DND-41 (cell line): ENCODE data around the gene SEMA4C.

Experiments
- ATAC-seq: fragments of 200-7000 bp; cut with Tn5 transposase; 3 replicates; pipeline ENCODE4 v1.9.1; 2021; ENCODE audit warnings: low read depth; ENCODE audit not compliant: insufficient read depth
- DNase-seq: peaks from one replicate; pipeline ENCODE4 v3.0.0-alpha.2; 2020
- H2AFZ ChIP-seq: 2 replicates; pipeline ENCODE4 v1.6.0; 2012; ENCODE audit warnings: low read depth, low read length
- H3K27ac ChIP-seq: 2 replicates; pipeline ENCODE4 v1.5.1; 2012; ENCODE audit warnings: low read length, inconsistent platforms
- H3K27me3 ChIP-seq: fragments of 200-600 bp; sonication (generic); 2 replicates; pipeline ENCODE4 v1.6.0; 2012; ENCODE audit warnings: low read length, mild to moderate bottlenecking, inconsistent platforms; ENCODE audit not compliant: insufficient read depth, poor library complexity
- H3K36me3 ChIP-seq: 2 replicates; pipeline ENCODE4 v1.5.1; 2012; ENCODE audit warnings: low read length, inconsistent platforms; ENCODE audit not compliant: insufficient read depth
- H3K4me1 ChIP-seq: 2 replicates; pipeline ENCODE4 v1.5.1; 2012; ENCODE audit warnings: mild to moderate bottlenecking, low read length; ENCODE audit not compliant: insufficient read depth
- H3K4me2 ChIP-seq: 2 replicates; pipeline ENCODE4 v1.6.0; 2012; ENCODE audit warnings: mild to moderate bottlenecking, moderate library complexity, low read length, inconsistent platforms; ENCODE audit not compliant: insufficient read depth
- H3K4me3 ChIP-seq, 2 experiments: fragments of 200-600 bp in 1 of 2; shearing (Covaris generic) in 1 of 2; 2 replicates each; pipeline ENCODE4 v1.5.1; 2012 to 2016; ENCODE audit warnings: inconsistent platforms in 2 of 2, low read length in 2 of 2, mild to moderate bottlenecking in 2 of 2, low read depth in 1 of 2, moderate library complexity in 1 of 2
- H3K79me2 ChIP-seq: 2 replicates; pipeline ENCODE4 v1.6.0; 2012; ENCODE audit warnings: low read length, inconsistent platforms; ENCODE audit not compliant: insufficient read depth
- H3K9ac ChIP-seq: 2 replicates; pipeline ENCODE4 v1.6.0; 2012; ENCODE audit warnings: low read depth, mild to moderate bottlenecking, inconsistent platforms, low read length, moderate library complexity
- H3K9me3 ChIP-seq: 2 replicates; pipeline ENCODE4 v1.5.1; 2012; ENCODE audit warnings: low read length, moderate library complexity, mild to moderate bottlenecking, inconsistent platforms; ENCODE audit not compliant: insufficient read depth, severe bottlenecking
- H4K20me1 ChIP-seq: 2 replicates; pipeline ENCODE4 v1.6.0; 2012; ENCODE audit warnings: low read length; ENCODE audit not compliant: insufficient read depth
- CTCF ChIP-seq: IDR thresholded peaks from 2 replicates; pipeline ENCODE4 v1.5.1; 2012; ENCODE audit warnings: borderline replicate concordance, low read length, moderate library complexity, mild to moderate bottlenecking; ENCODE audit not compliant: poor library complexity, severe bottlenecking; ENCODE audit errors: extremely low read depth
- EZH2 ChIP-seq: IDR thresholded peaks from 3 replicates; pipeline ENCODE4 v1.6.1; 2012; ENCODE audit warnings: borderline replicate concordance, low read depth, mild to moderate bottlenecking, moderate library complexity, low read length, inconsistent platforms; ENCODE audit not compliant: severe bottlenecking

The SEMA4C gene

DNA sequence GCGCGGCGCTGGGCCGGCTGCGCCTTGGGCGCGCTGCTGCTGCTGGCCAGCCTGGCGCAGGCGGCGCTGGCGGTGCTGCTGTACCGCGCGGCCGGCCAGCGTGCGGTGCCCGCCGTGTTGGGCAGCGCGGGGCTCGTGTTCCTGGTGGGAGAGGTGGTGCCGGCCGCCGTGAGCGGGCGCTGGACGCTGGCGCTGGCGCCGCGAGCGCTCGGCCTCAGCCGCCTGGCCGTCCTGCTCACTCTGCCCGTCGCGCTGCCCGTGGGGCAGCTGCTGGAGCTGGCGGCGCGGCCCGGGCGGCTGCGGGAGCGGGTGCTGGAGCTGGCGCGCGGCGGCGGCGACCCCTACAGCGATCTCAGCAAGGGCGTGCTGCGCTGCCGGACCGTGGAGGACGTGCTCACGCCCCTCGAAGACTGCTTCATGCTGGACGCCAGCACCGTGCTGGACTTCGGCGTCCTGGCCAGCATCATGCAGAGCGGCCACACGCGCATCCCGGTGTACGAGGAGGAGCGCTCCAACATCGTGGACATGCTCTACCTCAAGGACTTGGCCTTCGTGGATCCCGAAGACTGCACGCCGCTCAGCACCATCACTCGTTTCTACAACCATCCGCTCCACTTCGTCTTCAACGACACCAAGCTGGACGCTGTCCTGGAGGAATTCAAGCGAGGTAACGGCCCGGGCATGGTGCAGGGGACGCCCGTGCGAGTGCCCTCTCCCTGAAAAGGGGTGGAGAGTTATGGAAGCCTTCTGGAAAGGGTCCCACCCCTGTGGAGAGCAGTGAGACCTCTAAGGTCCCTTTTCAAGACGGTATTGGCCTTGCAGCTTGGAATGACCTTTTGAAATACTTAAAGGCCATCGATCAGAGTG lies 52.8 kb downstream of the SEMA4C start:
- H3K79me2 ChIP-seq, result peaks cover 53% of the 10 kb centered on the region
- H3K4me1 ChIP-seq, result peaks cover 50% of the 10 kb centered on the region
- peak overlapping the region; percentile 87 for H3K9ac ChIP-seq
- H3K9me3 ChIP-seq, result no peaks in the 10 kb centered on the region
- H3K4me3 ChIP-seq, result peak overlapping the region; percentile 12 to 97; a peak in 3 of 4 replicates
- TF ChIP-seq CTCF, result no peak
- H2AFZ ChIP-seq, result peak overlapping the region; percentile 88; the same call in 1 of the 2 replicates
- peaks cover 34% of the 10 kb centered on the region for H3K36me3 ChIP-seq
- H3K27ac ChIP-seq, result peak overlapping the region; percentile 89
- peaks cover 46% of the 10 kb centered on the region for H4K20me1 ChIP-seq
- peak overlapping the region; percentile 100 for H3K4me2 ChIP-seq
- no peak for DNase-seq
- no peak for ATAC-seq
- no peaks in the 10 kb centered on the region for H3K27me3 ChIP-seq

DNA sequence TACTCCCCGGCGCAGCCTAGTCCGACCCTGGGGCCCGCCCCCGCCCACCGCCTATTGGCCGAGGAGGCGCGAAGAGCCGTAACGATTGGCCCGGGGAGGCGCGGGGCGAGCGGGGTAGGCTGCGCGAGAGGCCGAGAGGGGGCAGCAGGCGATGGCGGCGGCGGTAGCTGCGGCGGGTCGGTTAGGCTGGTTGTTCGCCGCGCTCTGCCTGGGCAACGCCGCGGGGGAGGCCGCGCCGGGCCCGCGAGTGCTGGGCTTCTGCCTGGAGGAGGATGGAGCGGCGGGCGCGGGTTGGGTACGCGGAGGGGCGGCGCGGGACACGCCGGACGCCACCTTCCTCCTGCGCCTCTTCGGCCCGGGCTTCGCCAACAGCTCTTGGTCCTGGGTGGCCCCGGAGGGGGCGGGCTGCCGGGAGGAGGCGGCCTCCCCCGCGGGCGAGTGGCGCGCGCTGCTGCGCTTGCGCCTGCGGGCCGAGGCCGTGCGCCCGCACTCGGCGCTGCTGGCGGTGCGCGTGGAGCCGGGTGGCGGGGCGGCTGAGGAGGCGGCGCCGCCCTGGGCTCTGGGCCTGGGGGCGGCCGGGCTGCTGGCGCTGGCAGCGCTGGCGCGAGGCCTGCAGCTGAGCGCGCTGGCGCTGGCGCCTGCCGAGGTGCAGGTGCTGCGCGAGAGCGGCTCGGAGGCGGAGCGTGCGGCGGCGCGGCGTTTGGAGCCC lies 53.6 kb downstream of the SEMA4C start, which contains the start of gene CNNM3:
Gene CNNM3, plus strand, starts transcription at position 142 of the 709 bp plus-strand sequence. Its CDS starts 10 bp downstream, at position 152.
- ATAC-seq, result peak; percentile 94
- DNase-seq, result peak; percentile 95
- H4K20me1 ChIP-seq, result peaks cover 43% of the 10 kb centered on the region
- H3K4me1 ChIP-seq, result peaks cover 50% of the 10 kb centered on the region
- H2AFZ ChIP-seq, result peak within 1 kb of the TSS; percentile 88
- H3K36me3 ChIP-seq, result peaks cover 33% of the 10 kb centered on the region
- peak within 1 kb of the TSS; percentile 73 to 97 for H3K4me3 ChIP-seq
- no peaks in the 10 kb centered on the region for H3K27me3 ChIP-seq
- H3K9me3 ChIP-seq, result no peaks in the 10 kb centered on the region
- TF ChIP-seq EZH2 (no peak), CTCF (peak; percentile 61)
- peaks cover 47% of the 10 kb centered on the region for H3K79me2 ChIP-seq
- H3K27ac ChIP-seq, result peak within 1 kb of the TSS; percentile 89
- peak within 1 kb of the TSS; percentile 100 for H3K4me2 ChIP-seq
- peak within 1 kb of the TSS; percentile 87 for H3K9ac ChIP-seq

- peaks cover 44% of the 10 kb centered on the region for H3K4me1 ChIP-seq
- peaks cover 27% of the 10 kb centered on the region for H3K36me3 ChIP-seq
- peaks cover 39% of the 10 kb centered on the region for H3K79me2 ChIP-seq
- H3K27ac ChIP-seq, result peak overlapping the region; percentile 65
- no peaks in the 10 kb centered on the region for H3K27me3 ChIP-seq
- H2AFZ ChIP-seq, result peak overlapping the region; percentile 87
- no peaks in the 10 kb centered on the region for H3K9me3 ChIP-seq
- DNase-seq (no peak), ATAC-seq (peak; percentile 8)
- peak overlapping the region; percentile 73 to 97 for H3K4me3 ChIP-seq
- H4K20me1 ChIP-seq, result peaks cover 36% of the 10 kb centered on the region
- TF ChIP-seq CTCF, result no peak
- H3K9ac ChIP-seq, result peak overlapping the region; percentile 87
- peak overlapping the region; percentile 100 for H3K4me2 ChIP-seq
These were observed 54.4 kb downstream of the SEMA4C start for GRCh38 chr2:96815326-96816126.
